Stimulated activated CD4-positive, alpha-beta T cell treated with anti-CD3 and anti-CD28 coated beads, Interleukin-4, amount 100 ng/mL, for 24 hours (primary cell): ENCODE data around the gene CREG1.

Experiments used
- DNase-seq: peaks from one replicate; pipeline ENCODE4 v3.0.0-alpha.2; 2020

The CREG1 gene

GRCh38 chr1:167502719-167503462 is 50.7 kb downstream of the CREG1 start:
- peak; percentile 2 for DNase-seq

GRCh38 chr1:167502192-167502551 is 51.4 kb downstream of the CREG1 start:
- no peak for DNase-seq

GRCh38 chr1:167501515-167502191 is 51.9 kb downstream of the CREG1 start:
- DNase-seq = peak; percentile 69

- DNase-seq = no peak
Measured at GRCh38 chr1:167500283-167500860, 53.2 kb downstream of the CREG1 start.

GRCh38 chr1:167499664-167500101 is 53.9 kb downstream of the CREG1 start:
- peak; percentile 57 for DNase-seq

- DNase-seq = peak; percentile 5
Measured at GRCh38 chr1:167499106-167499505, 54.5 kb downstream of the CREG1 start.

- no peak for DNase-seq
Measured at GRCh38 chr1:167496797-167497619, 56.6 kb downstream of the CREG1 start.

- DNase-seq = no peak
Measured at GRCh38 chr1:167493372-167493771, 60.2 kb downstream of the CREG1 start.

- peak; percentile 60 for DNase-seq
Measured at GRCh38 chr1:167492481-167492910, 61.1 kb downstream of the CREG1 start.

GRCh38 chr1:167491586-167492461 is 61.7 kb downstream of the CREG1 start:
- DNase-seq = peak; percentile 56
